ENCODE results near the gene MYLK4. TPM values are rescaled to one million over a fixed set of nuclear protein-coding genes. Genes with fewer than 3 reads are reported as not detected.

The MYLK4 gene
- total RNA-seq, 3 donors from 2014 or later = 0.41 to 0.82 (median 0.43) TPM

GRCh38 chr6:2744778-2745177, 5.9 kb downstream of the MYLK4 start:
- no peak for TF ChIP-seq CTCF (IDR thresholded peaks at IDR 0.05)
- H3K4me3 ChIP-seq = no peak overlapping the region
- H3K36me3 ChIP-seq (ENCODE audit: low read depth) = no peaks in the 10 kb centered on the region
- H3K9me3 ChIP-seq = no peaks in the 10 kb centered on the region
- intact Hi-C loops (cut with DNase I, micrococcal nuclease) = no loop called here
- ATAC-seq (no peak), DNase-seq (no peak)
- H3K4me1 ChIP-seq (ENCODE audit: low read depth) = no peaks in the 10 kb centered on the region

- peak; percentile 52 for ATAC-seq
- TF ChIP-seq CTCF (IDR thresholded peaks at IDR 0.05) = no peak
These were observed 6.4 kb downstream of the MYLK4 start for GRCh38 chr6:2744209-2744771.

GRCh38 chr6:2743280-2744208, 7.2 kb downstream of the MYLK4 start:
- DNase-seq = no peak
- Histone ChIP-seq H3K4me3 (no peak overlapping the region), H3K36me3 (ENCODE audit: low read depth) (no peaks in the 10 kb centered on the region), H3K4me1 (ENCODE audit: low read depth) (no peaks in the 10 kb centered on the region), H3K9me3 (no peaks in the 10 kb centered on the region)
- ATAC-seq = peak; percentile 13
- no peak for TF ChIP-seq CTCF (IDR thresholded peaks at IDR 0.05)
- intact Hi-C loops (cut with DNase I, micrococcal nuclease) = no loop called here

More at GRCh38 chr6:2744209-2744771, 6.4 kb downstream of the MYLK4 start:
- Histone ChIP-seq H3K4me3 (no peak overlapping the region), H3K36me3 (ENCODE audit: low read depth) (no peaks in the 10 kb centered on the region), H3K9me3 (no peaks in the 10 kb centered on the region), H3K4me1 (ENCODE audit: low read depth) (no peaks in the 10 kb centered on the region)
- intact Hi-C loops (cut with DNase I, micrococcal nuclease) = no loop called here
- DNase-seq = no peak

GRCh38 chr6:2741756-2742155, 9.0 kb downstream of the MYLK4 start:
- ATAC-seq = no peak
- intact Hi-C loops (cut with DNase I, micrococcal nuclease) = no loop called here
- no peak overlapping the region for H3K4me3 ChIP-seq
- no peaks in the 10 kb centered on the region for H3K9me3 ChIP-seq
- no peaks in the 10 kb centered on the region for H3K36me3 ChIP-seq (ENCODE audit: low read depth)
- TF ChIP-seq CTCF (IDR thresholded peaks at IDR 0.05) = no peak
- no peak for DNase-seq
- no peaks in the 10 kb centered on the region for H3K4me1 ChIP-seq (ENCODE audit: low read depth)

GRCh38 chr6:2740581-2740980, 10.1 kb downstream of the MYLK4 start:
- H3K4me3 ChIP-seq = no peak overlapping the region
- TF ChIP-seq CTCF (IDR thresholded peaks at IDR 0.05) = no peak
- no peaks in the 10 kb centered on the region for H3K36me3 ChIP-seq (ENCODE audit: low read depth)
- H3K4me1 ChIP-seq (ENCODE audit: low read depth) = no peaks in the 10 kb centered on the region
- ATAC-seq (no peak), DNase-seq (no peak)
- H3K9me3 ChIP-seq = no peaks in the 10 kb centered on the region
- intact Hi-C loops (cut with DNase I, micrococcal nuclease) = no loop called here
